ENCODE data around the gene TRIM52. TPM values are rescaled to one million over a fixed set of nuclear protein-coding genes. Genes with fewer than 3 reads are reported as not detected.
A peak's percentile ranks its signal among the peaks of the same experiment; 100 is the strongest.

Gene TRIM52
- total RNA-seq, 2 donors from 2014 or later, result 5.3 to 5.9 TPM

GRCh38 chr5:181234455-181235306 lies 26.3 kb downstream of the TRIM52 start:
- H3K9me3 ChIP-seq (ENCODE audit: control insufficient read depth, low read length), result no peaks in the 10 kb centered on the region
- no peak overlapping the region for H3K9ac ChIP-seq (ENCODE audit: extremely low read depth, low read length, poor library complexity, severe bottlenecking)
- H3K27me3 Mint-ChIP-seq (ENCODE audit: insufficient read depth), result no peaks in the 10 kb centered on the region
- H3K27ac ChIP-seq (ENCODE audit: low read depth, low read length), result peak overlapping the region; percentile 47
- peak; percentile 66 for DNase-seq
- no peak overlapping the region for H3K4me3 ChIP-seq (ENCODE audit: low read length)
- H3K27ac Mint-ChIP-seq, result peak overlapping the region; percentile 27
- H3K36me3 Mint-ChIP-seq (ENCODE audit: low read depth), result peaks cover 78% of the 10 kb centered on the region
- H3K4me1 Mint-ChIP-seq, result no peaks in the 10 kb centered on the region
- no peaks in the 10 kb centered on the region for H3K4me1 ChIP-seq (ENCODE audit: control insufficient read depth, insufficient read depth, low read length)
- peaks cover 73% of the 10 kb centered on the region for H3K36me3 ChIP-seq (ENCODE audit: control insufficient read depth, insufficient read depth, low read length)
- no peak for TF ChIP-seq CTCF (conservative IDR thresholded peaks at IDR 0.05)
- H3K4me3 Mint-ChIP-seq, result no peak overlapping the region
- no peaks in the 10 kb centered on the region for H3K9me3 Mint-ChIP-seq
- H3K27me3 ChIP-seq (ENCODE audit: control insufficient read depth, insufficient read depth, low read length, poor library complexity, severe bottlenecking), result no peaks in the 10 kb centered on the region
- WGBS, 2 experiments (ENCODE audit: insufficient coverage in 1 of 2, insufficient read length in 1 of 2), result 93 to 96% methylated on average over 19 to 21 of the region's 22 CpGs

DNA sequence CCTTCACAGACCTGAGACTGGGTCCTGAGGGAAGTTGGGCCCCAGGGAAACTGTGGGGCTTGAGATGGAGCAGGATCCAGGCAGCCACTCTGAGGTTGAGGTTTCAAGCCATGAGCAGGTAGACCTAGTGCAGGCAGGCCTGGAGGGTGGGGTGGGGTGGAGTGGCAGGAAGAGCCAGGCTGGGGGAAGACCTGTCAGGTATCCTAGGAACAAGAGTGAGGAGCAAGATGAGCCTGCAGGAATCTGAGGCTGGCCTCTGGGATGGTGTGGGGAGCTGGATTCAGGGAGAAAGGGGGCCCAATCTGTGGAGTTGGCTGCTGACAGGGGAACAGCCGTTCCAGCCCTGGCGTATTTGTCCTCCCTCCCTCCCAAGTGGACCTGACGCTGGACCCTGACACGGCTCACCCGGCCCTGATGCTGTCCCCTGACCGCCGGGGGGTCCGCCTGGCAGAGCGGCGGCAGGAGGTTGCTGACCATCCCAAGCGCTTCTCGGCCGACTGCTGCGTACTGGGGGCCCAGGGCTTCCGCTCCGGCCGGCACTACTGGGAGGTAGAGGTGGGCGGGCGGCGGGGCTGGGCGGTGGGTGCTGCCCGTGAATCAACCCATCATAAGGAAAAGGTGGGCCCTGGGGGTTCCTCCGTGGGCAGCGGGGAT lies 27.0 kb downstream of the TRIM52 start:
- Histone ChIP-seq H3K9ac (ENCODE audit: extremely low read depth, low read length, poor library complexity, severe bottlenecking) (no peak overlapping the region), H3K27me3 (ENCODE audit: control insufficient read depth, insufficient read depth, low read length, poor library complexity, severe bottlenecking) (no peaks in the 10 kb centered on the region), H3K4me3 (ENCODE audit: low read length) (no peak overlapping the region), H3K27ac (ENCODE audit: low read depth, low read length) (no peak overlapping the region), H3K4me1 (ENCODE audit: control insufficient read depth, insufficient read depth, low read length) (no peaks in the 10 kb centered on the region), H3K36me3 (ENCODE audit: control insufficient read depth, insufficient read depth, low read length) (peaks cover 72% of the 10 kb centered on the region), H3K9me3 (ENCODE audit: control insufficient read depth, low read length) (no peaks in the 10 kb centered on the region)
- no peaks in the 10 kb centered on the region for H3K9me3 Mint-ChIP-seq
- no peaks in the 10 kb centered on the region for H3K4me1 Mint-ChIP-seq
- H3K36me3 Mint-ChIP-seq (ENCODE audit: low read depth), result peaks cover 78% of the 10 kb centered on the region
- TF ChIP-seq CTCF (conservative IDR thresholded peaks at IDR 0.05), result no peak
- WGBS, 2 experiments (ENCODE audit: insufficient coverage in 1 of 2, insufficient read length in 1 of 2), result 89 to 92% methylated on average over 15 to 24 of the region's 24 CpGs
- no peak overlapping the region for H3K27ac Mint-ChIP-seq
- peak; percentile 61 for DNase-seq
- H3K4me3 Mint-ChIP-seq, result no peak overlapping the region
- no peaks in the 10 kb centered on the region for H3K27me3 Mint-ChIP-seq (ENCODE audit: insufficient read depth)

GRCh38 chr5:181233088-181233800 lies 27.7 kb downstream of the TRIM52 start:
- no peaks in the 10 kb centered on the region for H3K9me3 Mint-ChIP-seq
- no peak overlapping the region for H3K4me3 ChIP-seq (ENCODE audit: low read length)
- no peak overlapping the region for H3K9ac ChIP-seq (ENCODE audit: extremely low read depth, low read length, poor library complexity, severe bottlenecking)
- H3K36me3 Mint-ChIP-seq (ENCODE audit: low read depth), result peaks cover 72% of the 10 kb centered on the region
- no peaks in the 10 kb centered on the region for H3K4me1 Mint-ChIP-seq
- WGBS, 2 experiments (ENCODE audit: insufficient coverage in 1 of 2, insufficient read length in 1 of 2), result 90 to 97% methylated on average over 10 to 16 of the region's 16 CpGs
- no peaks in the 10 kb centered on the region for H3K27me3 Mint-ChIP-seq (ENCODE audit: insufficient read depth)
- no peak overlapping the region for H3K27ac Mint-ChIP-seq
- H3K27me3 ChIP-seq (ENCODE audit: control insufficient read depth, insufficient read depth, low read length, poor library complexity, severe bottlenecking), result no peaks in the 10 kb centered on the region
- no peaks in the 10 kb centered on the region for H3K4me1 ChIP-seq (ENCODE audit: control insufficient read depth, insufficient read depth, low read length)
- TF ChIP-seq CTCF (conservative IDR thresholded peaks at IDR 0.05), result no peak
- no peak overlapping the region for H3K4me3 Mint-ChIP-seq
- H3K27ac ChIP-seq (ENCODE audit: low read depth, low read length), result no peak overlapping the region
- H3K36me3 ChIP-seq (ENCODE audit: control insufficient read depth, insufficient read depth, low read length), result peaks cover 65% of the 10 kb centered on the region
- no peaks in the 10 kb centered on the region for H3K9me3 ChIP-seq (ENCODE audit: control insufficient read depth, low read length)
- no peak for DNase-seq
